ENCODE data around the gene MOB1A. TPM values are rescaled to one million over a fixed set of nuclear protein-coding genes. Genes with fewer than 3 reads are reported as not detected.
A peak's percentile ranks its signal among the peaks of the same experiment; 100 is the strongest.
"Not testable (repeated sequence)": the region's sequence is repeated elsewhere in the genome, so short reads cannot be mapped to it uniquely, and the experiment has no call there.

The MOB1A gene
- total RNA-seq, 1 donor from 2014 or later, result 82.7 TPM

DNA sequence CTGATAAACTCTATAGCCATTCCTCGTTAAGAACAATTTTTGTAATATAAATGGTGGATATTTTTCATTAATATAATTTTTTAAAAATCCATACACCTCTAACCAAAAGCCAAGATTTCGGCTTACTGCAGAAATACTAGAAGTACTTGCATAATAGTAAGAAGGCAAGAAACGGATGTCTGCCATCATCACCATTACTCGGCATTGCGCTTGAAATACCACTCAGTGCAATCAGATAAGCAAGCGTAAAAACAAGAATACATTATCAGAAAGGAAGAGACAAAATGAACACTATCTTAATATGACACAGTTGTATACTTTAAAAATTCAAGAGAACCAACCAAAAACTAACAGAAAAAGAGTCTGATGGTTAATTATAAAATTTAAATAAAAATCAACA, 15.7 kb downstream of the MOB1A start:
- no peak for ATAC-seq
- intact Hi-C loops (cut with DNase I), result no loop called here

DNA sequence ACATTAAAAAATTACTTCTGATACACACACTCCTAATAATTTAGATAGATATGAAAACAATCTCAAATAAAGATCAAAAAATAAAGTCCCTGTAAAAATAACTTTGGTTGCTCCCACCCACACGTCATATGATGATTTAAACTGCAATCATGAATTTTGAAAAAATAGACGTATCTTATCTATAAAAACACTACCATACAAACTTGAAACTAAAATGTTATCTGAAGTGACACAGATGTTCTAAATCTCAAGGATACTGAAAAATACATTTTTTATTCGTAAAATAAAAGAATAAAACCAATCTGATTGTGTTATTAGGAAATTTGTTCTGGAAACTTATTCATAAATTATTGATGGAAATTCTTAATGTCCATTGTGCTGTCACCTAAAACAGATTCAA, 22.8 kb downstream of the MOB1A start:
- intact Hi-C loops (cut with DNase I), result no loop called here
- DNase-seq (ENCODE audit: low spot score), result no peak
- no peak for ATAC-seq

More for the DNA sequence above, 15.7 kb downstream of the MOB1A start:
- DNase-seq (ENCODE audit: low spot score), result no peak

DNA sequence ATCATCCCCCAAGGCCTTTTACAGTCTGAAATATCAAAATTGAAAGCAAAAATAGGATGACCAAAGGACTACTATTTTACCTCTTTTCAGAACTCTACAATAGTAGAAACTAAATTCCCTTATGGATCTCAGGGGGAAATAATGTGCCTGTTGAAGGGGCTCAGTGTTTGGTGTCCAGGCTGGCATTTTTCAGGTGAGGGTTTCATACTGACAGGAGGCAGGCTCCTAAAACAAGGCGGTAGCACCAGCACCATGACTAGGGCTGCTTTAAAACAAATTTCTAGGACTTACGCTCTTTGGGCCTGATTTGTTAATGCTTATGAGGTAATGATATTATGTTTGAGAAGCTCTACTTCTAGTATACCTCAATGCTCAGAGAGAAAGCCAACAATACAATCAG, 25.7 kb downstream of the MOB1A start:
- DNase-seq (ENCODE audit: low spot score), result no peak
- no peak for ATAC-seq
- intact Hi-C loops (cut with DNase I), result no loop called here

GRCh38 chr2:74149570-74150319, 28.9 kb downstream of the MOB1A start:
- ATAC-seq (no peak), DNase-seq (ENCODE audit: low spot score) (no peak)
- intact Hi-C loops (cut with DNase I), result no loop called here

DNA sequence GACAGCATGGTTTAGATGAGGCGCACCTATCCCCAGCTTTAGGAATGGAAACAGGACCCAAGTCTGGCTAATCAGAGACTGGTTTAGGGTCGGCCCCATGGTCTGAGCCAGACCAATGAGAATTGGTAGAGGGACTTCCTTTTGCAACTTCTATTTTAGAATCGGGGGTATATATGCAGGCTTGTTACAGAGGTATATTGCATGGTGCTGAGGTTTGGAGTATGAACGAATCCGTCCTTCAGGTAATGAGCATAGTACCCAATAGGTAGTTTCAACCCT, 29.5 kb downstream of the MOB1A start:
- intact Hi-C loops (cut with DNase I), result no loop called here
- DNase-seq (ENCODE audit: low spot score) (no peak), ATAC-seq (no peak)

DNA sequence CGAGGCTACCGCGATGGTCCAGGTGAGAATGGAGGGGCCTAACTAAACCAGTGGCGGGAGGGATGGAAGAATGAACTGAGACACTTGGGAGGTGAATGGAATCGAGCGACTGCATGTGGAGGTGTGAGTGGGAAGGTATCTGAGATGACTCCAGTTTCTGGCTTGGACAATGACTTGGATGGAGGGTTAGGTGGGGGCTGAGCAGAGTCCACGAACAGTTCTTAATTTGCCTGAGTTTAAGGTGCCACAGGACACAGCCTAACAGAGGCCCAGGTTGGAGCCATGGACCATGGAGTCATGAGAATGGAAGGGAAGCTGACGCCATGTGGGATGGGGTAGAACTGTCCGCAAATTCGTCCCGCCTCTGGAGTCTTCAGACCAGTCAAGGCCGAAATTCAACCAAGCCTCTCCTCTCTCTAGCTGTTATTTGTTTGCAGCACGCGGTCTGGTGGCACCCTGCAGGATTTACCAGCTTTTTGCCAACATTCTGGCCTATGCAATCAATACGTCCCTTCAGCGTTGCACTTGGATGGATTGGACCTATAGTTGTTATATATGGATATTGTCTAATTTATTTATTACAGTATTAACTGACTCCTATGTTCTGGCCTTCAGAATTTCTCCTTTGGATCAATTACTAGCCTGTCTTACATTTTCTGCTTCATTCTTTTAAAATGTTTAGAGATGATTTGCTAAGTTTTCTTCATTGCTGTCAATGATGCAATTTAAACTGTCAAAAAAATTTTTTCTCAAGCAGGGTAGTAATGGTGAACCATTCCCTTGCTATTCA, 30.0 kb downstream of the MOB1A start:
- DNase-seq (ENCODE audit: low spot score) (no peak), ATAC-seq (peak; percentile 13)
- intact Hi-C loops (cut with DNase I), result no loop called here

- intact Hi-C loops (cut with DNase I), result no loop called here
- ATAC-seq, result peak; percentile 96
- DNase-seq (ENCODE audit: low spot score), result peak; percentile 87
Observed at GRCh38 chr2:74147727-74148456, 30.8 kb downstream of the MOB1A start, which contains the start of gene BOLA3. TSS of gene BOLA3 (minus strand) at chr2:74147912. CDS start at chr2:74147874, 38 bp downstream.

GRCh38 chr2:74146929-74147726, 31.6 kb downstream of the MOB1A start:
- peak; percentile 25 for ATAC-seq
- no peak for DNase-seq (ENCODE audit: low spot score)
- intact Hi-C loops (cut with DNase I), result no loop called here

DNA sequence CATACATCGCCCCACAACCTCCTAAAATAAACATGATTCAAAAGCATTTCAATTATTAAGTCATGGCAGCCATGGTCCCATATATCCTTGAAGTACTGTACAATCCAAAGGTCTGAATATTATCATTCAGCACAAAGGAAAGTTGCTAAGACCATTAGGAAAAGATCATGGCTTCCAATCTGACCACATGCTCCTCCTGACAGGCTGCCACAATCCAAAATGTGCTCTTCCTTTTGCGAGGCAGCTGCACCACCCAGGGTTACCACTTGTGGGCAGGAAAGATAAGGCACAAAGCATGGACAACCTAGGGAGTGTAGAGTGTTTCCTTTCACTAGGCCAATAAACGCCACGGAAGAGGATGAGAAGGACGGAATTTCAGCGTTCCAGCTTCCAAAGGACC, 36.3 kb downstream of the MOB1A start:
- intact Hi-C loops (cut with DNase I), result no loop called here
- DNase-seq (ENCODE audit: low spot score), result no peak

GRCh38 chr2:74138600-74139323, 39.9 kb downstream of the MOB1A start:
- DNase-seq (ENCODE audit: low spot score) (no peak), ATAC-seq (no peak)
- intact Hi-C loops (cut with DNase I), result no loop called here

More for the DNA sequence above, 36.3 kb downstream of the MOB1A start:
- no peak for ATAC-seq

DNA sequence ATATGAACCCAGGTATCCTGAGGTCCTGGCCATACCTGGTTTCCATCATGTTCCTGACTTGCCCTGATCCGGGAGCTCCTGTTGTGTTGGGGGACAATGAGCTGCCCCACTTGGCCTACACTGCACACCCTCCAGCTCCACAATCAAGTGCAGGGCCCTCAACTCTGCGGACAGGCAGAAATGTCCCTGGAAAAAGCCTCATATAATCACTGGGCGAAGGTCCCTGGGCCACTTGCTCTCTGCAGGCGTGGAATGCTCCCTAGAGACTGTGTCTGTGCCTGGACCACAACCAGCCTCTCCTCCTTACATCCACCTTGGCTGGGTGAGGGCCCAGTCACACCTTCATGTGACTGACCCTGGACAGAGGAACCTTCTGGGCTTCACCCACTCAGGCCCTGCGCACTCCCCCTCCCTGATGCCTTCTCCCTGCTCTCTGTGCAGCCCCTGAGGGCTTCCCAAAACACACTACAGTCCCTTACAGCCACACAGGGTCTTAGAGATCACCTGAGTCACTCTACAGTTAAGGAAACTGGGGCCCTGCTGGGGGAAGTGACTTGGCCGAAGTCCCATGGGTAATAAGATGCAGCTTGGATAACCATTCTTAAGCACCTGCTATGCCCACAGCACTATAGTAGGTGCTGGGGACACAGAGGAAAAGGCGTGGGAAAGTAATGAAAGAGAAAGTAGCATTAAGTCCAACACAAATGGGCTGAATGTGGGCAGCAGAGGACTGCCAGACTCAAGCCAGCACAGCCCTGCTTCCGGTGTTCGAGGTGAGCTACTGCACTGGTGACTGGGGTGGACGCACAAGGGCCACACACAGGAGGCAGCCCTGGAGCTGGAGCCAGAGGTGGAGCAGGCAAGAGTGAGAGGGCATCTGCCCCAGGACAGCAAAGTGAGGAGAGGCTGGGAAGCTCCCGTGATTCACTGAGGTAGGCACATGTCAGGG, 40.8 kb downstream of the MOB1A start:
- ATAC-seq (no peak), DNase-seq (ENCODE audit: low spot score) (no peak)
- intact Hi-C loops (cut with DNase I), result no loop called here

DNA sequence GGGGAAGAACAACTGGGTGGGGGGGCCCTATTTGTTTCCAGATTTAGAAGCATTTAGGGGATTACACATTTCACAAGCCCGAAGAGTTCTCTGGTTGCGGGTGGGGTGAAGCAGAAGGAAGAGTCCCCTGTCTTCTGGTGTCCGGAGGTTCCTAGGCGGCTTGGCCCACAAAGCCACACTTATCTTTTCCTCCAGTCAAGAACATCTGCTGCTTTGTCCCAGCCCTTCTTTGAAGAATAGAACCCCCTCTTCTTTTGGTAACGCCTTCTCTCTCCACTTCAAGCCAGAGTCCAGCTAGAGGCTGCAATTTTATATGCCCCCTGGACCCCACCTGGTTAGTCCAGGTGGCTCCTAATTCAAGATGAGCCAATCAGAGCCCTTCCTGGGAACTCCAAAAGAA, 46.8 kb downstream of the MOB1A start:
- DNase-seq (ENCODE audit: low spot score), result no peak
- ATAC-seq, result no peak
- intact Hi-C loops (cut with DNase I), result no loop called here

- DNase-seq (ENCODE audit: low spot score) (no peak), ATAC-seq (no peak)
- intact Hi-C loops (cut with DNase I), result no loop called here
Observed at GRCh38 chr2:74130211-74130995, 48.3 kb downstream of the MOB1A start.

DNA sequence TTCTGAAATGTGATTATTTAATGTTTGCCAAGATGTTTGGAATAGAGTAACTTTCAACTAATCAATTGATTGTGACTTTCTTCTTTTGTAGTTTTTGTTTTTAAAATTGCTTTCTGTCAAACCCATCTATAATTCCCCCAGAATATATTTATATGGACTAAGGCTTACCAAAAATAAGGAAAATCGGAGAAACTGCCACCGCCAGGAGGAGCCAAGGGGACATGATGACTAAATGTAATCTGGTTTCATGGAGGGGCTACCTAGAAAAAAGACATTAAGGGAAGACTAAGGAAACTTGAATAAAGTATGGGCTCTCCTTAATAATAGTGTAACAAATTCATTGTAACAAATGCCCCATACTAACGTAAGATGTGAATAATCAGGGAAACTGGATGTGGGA, 50.5 kb downstream of the MOB1A start:
- ATAC-seq (no peak), DNase-seq (ENCODE audit: low spot score) (no peak)
- intact Hi-C loops (cut with DNase I), result no loop called here

DNA sequence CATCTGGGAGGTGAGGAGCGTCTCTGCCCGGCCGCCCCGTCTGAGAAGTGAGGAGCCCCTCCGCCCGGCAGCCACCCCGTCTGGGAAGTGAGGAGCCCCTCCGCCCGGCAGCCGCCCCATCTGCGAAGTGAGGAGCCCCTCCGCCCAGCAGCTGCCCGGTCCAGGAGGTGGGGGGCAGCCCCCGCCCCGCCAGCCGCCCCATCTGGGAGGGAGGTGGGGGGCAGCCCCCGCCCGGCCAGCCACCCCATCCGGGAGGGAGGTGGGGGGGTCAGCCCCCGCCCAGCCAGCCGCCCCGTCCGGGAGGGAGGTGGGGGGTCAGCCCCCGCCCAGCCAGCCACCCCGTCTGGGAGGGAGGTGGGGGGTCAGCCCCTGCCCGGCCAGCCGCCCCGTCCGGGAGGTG, 54.7 kb downstream of the MOB1A start:
- ATAC-seq; intact Hi-C loops (cut with DNase I); DNase-seq (ENCODE audit: low spot score): not testable (repeated sequence)

DNA sequence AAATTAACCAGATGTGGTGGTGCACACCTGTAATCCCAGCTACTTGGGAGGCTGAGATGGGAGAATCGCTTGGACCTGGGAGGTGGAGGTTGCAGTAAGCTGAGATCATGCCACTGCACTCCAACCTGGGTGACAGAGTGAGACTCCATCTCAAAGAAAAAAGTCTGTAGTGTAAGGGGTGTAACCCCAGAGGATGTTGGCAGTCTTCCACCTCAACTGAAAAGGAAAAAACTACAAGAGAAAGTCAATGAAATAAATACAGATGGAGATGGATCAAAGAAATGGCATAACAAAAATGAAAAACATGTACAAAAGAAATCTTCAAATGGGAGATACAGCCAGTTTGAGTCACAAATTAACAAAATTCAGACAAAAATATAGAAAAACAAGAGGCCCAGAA, 56.8 kb downstream of the MOB1A start:
- ATAC-seq; intact Hi-C loops (cut with DNase I); DNase-seq (ENCODE audit: low spot score): not testable (repeated sequence)
